GM23338 (cell line): Measurements from ENCODE around the gene PER3.

ENCODE experiments used
- CREB1 ChIP-seq: fragments of 250-450 bp; sonication (Bioruptor Pico); IDR thresholded peaks from 2 replicates; pipeline ENCODE4 v1.5.0; 2020; ENCODE audit warnings: low read depth, mild to moderate bottlenecking, moderate library complexity
- EZH2 ChIP-seq: fragments of 200-600 bp; sonication (generic); IDR thresholded peaks from one replicate; pipeline ENCODE4 v1.8.0; 2017; ENCODE audit warnings: antibody characterized with exemption, mild to moderate bottlenecking, low read depth; ENCODE audit not compliant: unreplicated experiment
- EZH2phosphoT487 ChIP-seq: fragments of 200-600 bp; sonication (generic); IDR thresholded peaks from one replicate; pipeline ENCODE4 v1.8.1; 2018; ENCODE audit warnings: antibody characterized with exemption; ENCODE audit not compliant: unreplicated experiment
- JUNB ChIP-seq: IDR thresholded peaks from one replicate; pipeline ENCODE4 v1.6.1; 2016; ENCODE audit warnings: antibody characterized with exemption; ENCODE audit not compliant: unreplicated experiment
- NANOG ChIP-seq: IDR thresholded peaks from 2 replicates; pipeline ENCODE4 v1.6.1; 2016; ENCODE audit warnings: antibody characterized with exemption, borderline replicate concordance
- POLR2AphosphoS5 ChIP-seq: IDR thresholded peaks from 2 replicates; pipeline ENCODE4 v1.6.1; 2016; ENCODE audit warnings: antibody characterized with exemption, low read depth
- ZNF114 ChIP-seq: fragments of 250-450 bp; sonication (Bioruptor Pico); IDR thresholded peaks from 2 replicates; pipeline ENCODE4 v1.5.0; 2020; ENCODE audit warnings: mild to moderate bottlenecking, moderate library complexity
- TF ChIP-seq, protein P1 (sequence below): IDR thresholded peaks from one replicate; pipeline ENCODE4 v1.6.1; 2018; ENCODE audit warnings: antibody characterized with exemption; ENCODE audit not compliant: unreplicated experiment
- TF ChIP-seq, protein P2 (sequence below), 2 experiments: fragments of 200-600 bp in 1 of 2; sonication (generic) in 1 of 2; conservative IDR thresholded peaks; 2 replicates each; pipeline versions ENCODE4 v1.5.1 to v1.6.1; 2016 to 2017; ENCODE audit warnings: antibody characterized with exemption in 2 of 2, low read depth in 2 of 2, mild to moderate bottlenecking in 2 of 2, moderate library complexity in 1 of 2

DNA sequence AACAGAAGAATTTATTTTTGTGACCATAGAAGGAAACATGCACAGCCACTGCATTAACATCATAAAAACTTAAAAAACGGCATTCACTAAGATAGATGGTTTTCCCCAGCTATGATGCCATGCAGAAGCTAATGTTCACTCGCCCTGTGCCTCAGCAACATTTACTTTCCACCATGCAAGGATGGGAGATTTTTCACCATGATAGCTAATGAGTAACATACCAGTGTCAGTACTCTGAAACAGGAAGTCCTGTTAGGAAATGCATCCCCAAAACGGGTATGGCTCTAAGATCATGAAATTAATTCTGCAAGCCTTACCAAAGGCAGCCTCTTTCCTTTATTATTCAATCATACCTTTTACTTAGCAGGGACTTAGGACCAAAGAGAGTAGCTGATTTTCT is 30.4 kb upstream of the PER3 start:
- TF ChIP-seq, protein P1, sequence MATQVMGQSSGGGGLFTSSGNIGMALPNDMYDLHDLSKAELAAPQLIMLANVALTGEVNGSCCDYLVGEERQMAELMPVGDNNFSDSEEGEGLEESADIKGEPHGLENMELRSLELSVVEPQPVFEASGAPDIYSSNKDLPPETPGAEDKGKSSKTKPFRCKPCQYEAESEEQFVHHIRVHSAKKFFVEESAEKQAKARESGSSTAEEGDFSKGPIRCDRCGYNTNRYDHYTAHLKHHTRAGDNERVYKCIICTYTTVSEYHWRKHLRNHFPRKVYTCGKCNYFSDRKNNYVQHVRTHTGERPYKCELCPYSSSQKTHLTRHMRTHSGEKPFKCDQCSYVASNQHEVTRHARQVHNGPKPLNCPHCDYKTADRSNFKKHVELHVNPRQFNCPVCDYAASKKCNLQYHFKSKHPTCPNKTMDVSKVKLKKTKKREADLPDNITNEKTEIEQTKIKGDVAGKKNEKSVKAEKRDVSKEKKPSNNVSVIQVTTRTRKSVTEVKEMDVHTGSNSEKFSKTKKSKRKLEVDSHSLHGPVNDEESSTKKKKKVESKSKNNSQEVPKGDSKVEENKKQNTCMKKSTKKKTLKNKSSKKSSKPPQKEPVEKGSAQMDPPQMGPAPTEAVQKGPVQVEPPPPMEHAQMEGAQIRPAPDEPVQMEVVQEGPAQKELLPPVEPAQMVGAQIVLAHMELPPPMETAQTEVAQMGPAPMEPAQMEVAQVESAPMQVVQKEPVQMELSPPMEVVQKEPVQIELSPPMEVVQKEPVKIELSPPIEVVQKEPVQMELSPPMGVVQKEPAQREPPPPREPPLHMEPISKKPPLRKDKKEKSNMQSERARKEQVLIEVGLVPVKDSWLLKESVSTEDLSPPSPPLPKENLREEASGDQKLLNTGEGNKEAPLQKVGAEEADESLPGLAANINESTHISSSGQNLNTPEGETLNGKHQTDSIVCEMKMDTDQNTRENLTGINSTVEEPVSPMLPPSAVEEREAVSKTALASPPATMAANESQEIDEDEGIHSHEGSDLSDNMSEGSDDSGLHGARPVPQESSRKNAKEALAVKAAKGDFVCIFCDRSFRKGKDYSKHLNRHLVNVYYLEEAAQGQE, result no peak
- TF ChIP-seq, protein P2, sequence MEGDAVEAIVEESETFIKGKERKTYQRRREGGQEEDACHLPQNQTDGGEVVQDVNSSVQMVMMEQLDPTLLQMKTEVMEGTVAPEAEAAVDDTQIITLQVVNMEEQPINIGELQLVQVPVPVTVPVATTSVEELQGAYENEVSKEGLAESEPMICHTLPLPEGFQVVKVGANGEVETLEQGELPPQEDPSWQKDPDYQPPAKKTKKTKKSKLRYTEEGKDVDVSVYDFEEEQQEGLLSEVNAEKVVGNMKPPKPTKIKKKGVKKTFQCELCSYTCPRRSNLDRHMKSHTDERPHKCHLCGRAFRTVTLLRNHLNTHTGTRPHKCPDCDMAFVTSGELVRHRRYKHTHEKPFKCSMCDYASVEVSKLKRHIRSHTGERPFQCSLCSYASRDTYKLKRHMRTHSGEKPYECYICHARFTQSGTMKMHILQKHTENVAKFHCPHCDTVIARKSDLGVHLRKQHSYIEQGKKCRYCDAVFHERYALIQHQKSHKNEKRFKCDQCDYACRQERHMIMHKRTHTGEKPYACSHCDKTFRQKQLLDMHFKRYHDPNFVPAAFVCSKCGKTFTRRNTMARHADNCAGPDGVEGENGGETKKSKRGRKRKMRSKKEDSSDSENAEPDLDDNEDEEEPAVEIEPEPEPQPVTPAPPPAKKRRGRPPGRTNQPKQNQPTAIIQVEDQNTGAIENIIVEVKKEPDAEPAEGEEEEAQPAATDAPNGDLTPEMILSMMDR (conservative IDR thresholded peaks at IDR 0.05; ENCODE audit: low read depth in 2 of 2), result no peak
- TF ChIP-seq JUNB, result no peak
- TF ChIP-seq EZH2phosphoT487, result no peak
- TF ChIP-seq POLR2AphosphoS5, result no peak
- no peak for TF ChIP-seq ZNF114 (CRISPR knock-in tag)
- no peak for TF ChIP-seq EZH2
- no peak for TF ChIP-seq NANOG
- no peak for TF ChIP-seq CREB1
